ENCODE measurements around the gene ADGRE2.
"Not testable (repeated sequence)": the region's sequence is repeated elsewhere in the genome, so short reads cannot be mapped to it uniquely, and the experiment has no call there.

ADGRE2 gene

DNA sequence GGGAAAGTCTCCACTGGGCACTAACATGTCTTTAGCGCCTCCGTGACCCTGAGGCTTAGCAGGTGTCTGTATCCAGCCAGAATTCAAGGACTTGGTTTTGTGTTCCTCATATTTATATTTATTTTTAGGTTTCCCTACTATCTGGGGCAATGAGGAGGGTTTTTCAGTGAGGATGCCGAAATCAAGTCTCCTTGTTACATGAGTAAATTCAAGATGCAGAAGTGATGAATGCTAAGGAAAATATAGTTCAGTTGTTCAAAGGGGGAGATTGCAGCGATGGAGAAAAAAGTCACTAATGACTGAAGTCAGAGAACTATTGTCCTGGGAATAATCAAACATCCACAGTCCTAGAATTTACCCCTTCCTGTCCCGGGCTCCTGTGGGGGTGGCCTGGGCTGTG, 791 bp upstream of the ADGRE2 start:
- no peak for DNase-seq (ENCODE audit: low spot score)

DNA sequence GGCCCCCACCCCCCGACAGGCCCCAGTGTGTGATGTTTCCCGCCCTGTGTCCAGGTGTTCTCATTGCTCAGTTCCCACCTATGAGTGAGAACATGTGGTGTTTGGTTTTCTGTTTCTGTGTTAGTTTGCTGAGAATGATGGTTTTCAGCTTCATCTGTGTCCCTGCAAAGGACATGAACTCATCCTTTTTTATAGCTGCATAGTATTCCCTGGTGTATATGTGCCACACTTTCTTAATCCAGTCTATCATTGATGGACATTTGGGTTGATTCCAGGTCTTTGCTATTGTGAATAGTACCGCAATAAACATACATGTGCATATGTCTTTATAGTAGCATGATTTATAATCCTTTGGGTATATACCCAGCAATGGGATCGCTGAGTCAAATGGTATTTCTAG, 715 bp downstream of the ADGRE2 start:
- DNase-seq (ENCODE audit: low spot score) = not testable (repeated sequence)

DNA sequence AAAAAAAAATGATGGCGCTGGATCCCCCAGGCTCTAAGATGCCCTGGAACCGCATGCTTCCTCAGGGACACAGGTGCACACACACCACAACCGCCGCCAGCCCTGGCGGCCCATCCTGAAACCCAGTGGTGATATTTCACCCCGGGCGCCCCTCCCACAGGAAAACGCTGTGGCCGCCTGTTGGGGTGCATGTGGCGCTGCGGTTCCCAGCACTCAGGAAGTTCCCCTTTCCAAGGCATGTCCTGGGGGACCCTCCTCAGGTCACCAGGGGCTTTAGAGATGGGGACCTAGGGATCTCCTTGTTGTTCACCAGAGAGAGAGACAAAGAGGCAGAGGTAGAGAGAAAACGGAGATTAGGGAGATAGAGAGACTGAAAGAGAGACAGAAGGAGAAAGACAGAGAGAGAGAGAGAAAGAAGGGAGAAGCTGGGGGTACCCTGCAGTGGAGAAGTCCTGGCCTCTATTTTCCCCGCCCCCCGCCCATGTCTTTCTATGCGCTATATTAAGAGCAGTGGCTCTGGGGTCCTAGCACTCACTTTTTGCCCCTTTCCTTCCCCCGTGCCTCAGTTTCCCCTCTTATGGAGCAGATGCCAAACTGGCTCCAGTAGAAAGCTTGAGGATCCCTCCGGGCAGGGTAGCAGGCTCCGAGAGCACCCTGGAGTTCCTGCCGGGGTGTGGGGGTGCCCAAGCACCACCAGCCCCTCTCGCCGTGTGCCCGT, 2.3 kb downstream of the ADGRE2 start:
- DNase-seq (ENCODE audit: low spot score) = no peak

DNA sequence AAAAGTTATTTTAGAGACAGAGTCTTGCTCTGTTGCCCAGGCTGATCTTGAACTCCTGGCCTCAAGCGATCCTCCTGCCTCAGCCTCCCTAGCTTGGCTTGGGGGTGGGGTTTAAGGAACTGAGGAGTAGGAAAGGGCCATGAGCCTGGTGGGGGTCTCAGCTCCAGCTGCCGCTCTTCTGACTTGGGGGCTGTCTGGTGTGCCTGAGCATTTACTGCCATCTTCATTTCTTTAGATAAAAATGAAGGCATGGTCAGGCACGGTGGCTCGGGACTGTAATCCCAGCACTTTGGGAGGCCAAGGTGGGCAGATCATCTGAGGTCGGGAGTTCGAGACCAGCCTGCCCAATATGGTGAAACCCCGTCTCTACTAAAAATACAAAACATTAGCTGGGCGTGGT, 3.0 kb downstream of the ADGRE2 start:
- not testable (repeated sequence) for DNase-seq (ENCODE audit: low spot score)

GRCh38 chr19:14774373-14774772, 4.0 kb downstream of the ADGRE2 start:
- no peak for DNase-seq (ENCODE audit: low spot score)

GRCh38 chr19:14773722-14774121, 4.6 kb downstream of the ADGRE2 start:
- not testable (repeated sequence) for DNase-seq (ENCODE audit: low spot score)

GRCh38 chr19:14772995-14773394, 5.4 kb downstream of the ADGRE2 start:
- DNase-seq (ENCODE audit: low spot score) = no peak

- no peak for DNase-seq (ENCODE audit: low spot score)
Measured at GRCh38 chr19:14772467-14772866, 5.9 kb downstream of the ADGRE2 start.

DNA sequence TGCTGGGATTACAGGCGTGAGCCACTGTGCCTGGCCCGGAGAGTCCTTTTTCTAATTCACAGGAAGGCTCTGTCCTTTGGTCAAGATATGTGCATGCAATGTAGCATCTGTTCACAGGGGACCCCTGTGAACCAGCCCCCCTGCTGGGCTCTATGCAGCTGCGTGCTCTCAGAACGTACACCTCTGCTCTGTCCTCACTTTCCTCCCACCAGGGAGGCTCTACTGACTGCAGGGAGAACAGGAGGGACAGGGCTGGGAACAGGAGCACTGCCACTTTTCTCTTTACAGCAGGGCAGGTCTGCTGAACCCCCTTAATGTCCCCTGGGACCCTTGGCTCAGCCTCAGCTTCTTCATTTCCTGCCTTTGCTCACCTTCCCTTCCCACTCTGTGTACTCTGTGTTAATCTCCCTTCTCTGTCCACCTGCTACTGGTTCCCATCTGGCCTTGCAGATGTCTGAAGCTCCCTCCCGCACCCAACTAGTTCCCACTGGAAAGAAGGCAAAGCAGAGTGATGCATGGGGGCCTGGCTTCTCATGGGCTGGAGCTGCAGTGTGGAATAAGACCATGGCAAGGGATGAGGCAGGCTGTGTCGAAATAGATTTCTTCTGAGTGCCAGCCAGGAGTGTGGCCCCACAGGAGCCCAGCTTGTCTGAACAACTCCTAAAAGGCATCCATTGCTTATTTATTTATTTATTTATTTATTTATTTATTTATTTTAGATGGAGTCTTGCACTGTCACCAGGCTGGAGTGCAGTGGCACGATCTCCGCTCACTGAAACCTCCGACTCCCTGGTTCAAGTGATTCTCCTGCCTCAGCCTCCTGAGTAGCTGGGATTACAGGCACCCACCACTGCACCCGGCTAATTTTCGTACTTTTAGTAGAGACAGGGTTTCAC, 7.2 kb downstream of the ADGRE2 start:
- DNase-seq (ENCODE audit: low spot score) = no peak

DNA sequence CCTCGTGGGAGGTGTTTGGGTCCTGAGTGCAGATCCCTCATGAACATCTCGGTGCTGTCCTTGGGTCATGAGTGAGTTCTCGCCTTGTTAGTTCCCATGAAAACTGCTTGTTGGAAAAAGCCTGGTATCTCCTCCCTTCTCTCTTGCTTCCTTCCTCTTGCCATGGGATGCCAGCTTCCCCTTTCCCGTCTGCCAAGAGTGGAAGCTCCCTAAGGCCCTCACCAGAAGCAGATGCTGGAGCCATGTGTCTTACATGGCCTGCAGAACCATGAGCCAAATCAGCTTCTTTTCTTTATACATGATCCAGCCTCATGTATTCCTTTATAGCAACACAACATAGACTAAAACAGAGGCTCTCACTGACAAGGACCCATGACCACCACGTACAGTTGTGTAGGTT, 8.2 kb downstream of the ADGRE2 start:
- DNase-seq (ENCODE audit: low spot score) = no peak

GRCh38 chr19:14769201-14769600, 9.2 kb downstream of the ADGRE2 start:
- no peak for DNase-seq (ENCODE audit: low spot score)

DNA sequence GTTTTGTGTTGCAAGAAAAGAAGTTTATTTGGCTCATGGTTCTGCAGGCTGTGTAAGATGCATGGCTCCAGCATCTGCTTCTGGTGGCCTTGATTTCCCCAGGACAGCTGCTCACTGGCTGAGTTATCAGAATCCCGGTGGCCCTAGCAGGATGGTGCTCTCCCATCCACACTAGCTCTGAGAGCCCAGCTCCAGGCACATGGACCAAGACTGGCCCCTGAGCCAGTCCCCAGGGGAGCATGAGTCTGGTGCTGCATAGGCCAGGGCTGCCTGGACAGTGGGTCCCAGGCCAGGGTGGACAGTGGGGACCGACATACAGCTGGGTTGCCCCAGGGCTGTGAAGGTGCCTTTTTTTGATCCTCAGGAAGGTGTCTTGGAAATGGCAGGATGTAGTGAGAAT, 10.4 kb downstream of the ADGRE2 start:
- DNase-seq (ENCODE audit: low spot score) = no peak

- DNase-seq (ENCODE audit: low spot score) = no peak
Measured at GRCh38 chr19:14767466-14767971, 10.8 kb downstream of the ADGRE2 start.

DNA sequence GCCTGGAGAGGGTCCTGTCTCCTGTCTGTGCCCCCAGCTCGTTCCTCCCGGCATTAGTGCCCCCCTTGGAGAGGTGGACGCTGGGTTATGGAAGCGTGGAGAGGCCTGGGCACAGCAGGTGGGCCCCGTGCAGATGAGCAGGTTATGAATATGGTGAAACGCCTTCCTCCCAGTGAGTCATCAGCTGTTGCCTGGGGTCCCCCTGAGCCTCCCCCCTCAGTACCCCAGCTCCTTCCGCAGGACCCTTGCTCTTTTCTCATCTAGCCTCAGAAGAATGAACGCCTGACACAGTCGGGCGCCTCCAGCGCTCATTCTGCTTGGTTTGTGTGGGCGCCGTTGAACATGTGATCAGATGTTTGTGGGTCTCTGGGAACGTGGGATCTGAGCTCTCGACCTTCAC, 12.5 kb downstream of the ADGRE2 start:
- DNase-seq (ENCODE audit: low spot score) = not testable (repeated sequence)

- DNase-seq (ENCODE audit: low spot score) = not testable (repeated sequence)
Measured at GRCh38 chr19:14765403-14765802, 13.0 kb downstream of the ADGRE2 start.

- DNase-seq (ENCODE audit: low spot score) = no peak
Measured at GRCh38 chr19:14764401-14764800, 14.0 kb downstream of the ADGRE2 start.

GRCh38 chr19:14763497-14764145, 14.7 kb downstream of the ADGRE2 start:
- DNase-seq (ENCODE audit: low spot score) = no peak

DNA sequence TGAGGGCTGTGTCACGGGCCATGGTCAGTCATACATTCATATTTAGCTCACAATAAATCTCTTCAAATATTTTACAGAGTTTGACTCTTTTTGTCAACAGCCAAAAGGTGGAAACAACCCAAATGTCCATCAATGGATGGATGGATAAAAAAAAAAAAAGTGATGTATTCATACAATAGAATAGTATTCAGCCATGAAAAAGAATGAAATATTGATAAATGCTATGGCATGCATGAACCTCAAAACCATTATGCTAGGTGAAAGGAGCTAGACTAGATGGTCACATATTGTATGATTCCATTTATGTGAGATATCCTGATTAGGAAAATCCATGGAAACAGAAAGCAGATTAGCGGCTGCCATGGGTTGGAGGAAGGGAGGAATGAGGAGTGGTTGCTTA, 16.2 kb downstream of the ADGRE2 start:
- no peak for DNase-seq (ENCODE audit: low spot score)

- no peak for DNase-seq (ENCODE audit: low spot score)
Measured at GRCh38 chr19:14761607-14762006, 16.8 kb downstream of the ADGRE2 start.

GRCh38 chr19:14758816-14759215, 19.5 kb downstream of the ADGRE2 start:
- no peak for DNase-seq (ENCODE audit: low spot score)

DNA sequence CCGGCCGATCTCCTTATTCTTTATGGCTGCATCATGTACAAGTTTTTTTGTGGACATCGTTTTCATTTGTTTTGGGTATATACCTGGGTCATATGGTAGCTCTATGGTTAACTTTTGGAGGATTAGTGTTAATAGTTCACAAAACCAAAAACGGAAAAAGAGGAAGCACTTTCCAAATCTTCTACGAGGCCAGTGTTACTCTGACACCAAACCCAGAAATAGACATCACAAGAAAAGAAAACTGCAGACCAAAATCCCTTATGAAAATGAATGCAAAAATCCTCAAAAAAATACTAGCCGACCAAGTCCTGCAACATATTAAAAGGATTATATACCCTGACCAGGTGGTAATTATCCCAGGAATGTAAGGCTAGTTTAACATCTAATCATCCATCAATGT, 29.8 kb downstream of the ADGRE2 start:
- no peak for DNase-seq (ENCODE audit: low spot score)

DNA sequence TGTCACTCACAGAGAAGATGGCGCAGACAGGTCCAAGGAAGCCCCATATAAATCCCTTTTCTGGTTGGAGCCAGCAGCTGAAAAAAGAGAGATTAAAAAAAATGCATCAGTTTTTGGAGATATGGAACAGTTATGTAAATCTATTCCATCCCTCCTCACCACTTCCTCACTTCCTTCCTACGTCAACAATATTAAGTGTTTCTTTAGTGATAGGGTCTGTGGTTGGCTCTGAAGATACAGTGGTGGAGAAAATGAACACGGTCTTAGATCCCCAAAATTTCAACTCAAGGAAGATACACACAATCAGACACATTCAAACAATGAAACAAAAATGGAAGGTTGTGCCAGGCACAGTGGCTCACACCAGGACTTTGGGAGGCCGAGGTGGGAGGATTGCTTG, 31.5 kb downstream of the ADGRE2 start:
- no peak for DNase-seq (ENCODE audit: low spot score)

DNA sequence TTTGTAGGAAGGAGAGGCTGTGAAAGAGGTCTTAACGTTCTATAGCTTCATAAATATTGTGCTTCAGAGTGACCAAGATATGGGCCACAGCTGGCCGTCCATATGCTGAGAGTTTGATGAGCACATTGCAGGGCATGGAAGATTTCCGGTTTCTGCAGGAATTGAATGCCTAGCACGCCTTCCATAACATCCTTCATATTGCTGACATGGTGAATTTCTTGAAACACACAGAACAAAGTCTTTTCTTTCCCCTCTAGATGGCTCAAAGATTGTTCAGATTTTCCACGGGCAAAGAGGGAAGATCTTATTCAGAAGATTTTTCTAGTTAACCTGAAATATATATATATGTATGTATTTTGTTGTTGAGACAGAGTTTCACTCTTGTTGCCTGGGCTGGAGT, 42.4 kb downstream of the ADGRE2 start:
- DNase-seq (ENCODE audit: low spot score) = no peak

Data from GM03348 (cell line).